SK-N-DZ (cell line): ENCODE results near the gene SLC17A9.

Experiments
- DNase-seq: peaks from one replicate; pipeline ENCODE4 v3.0.0-alpha.2; 2015; ENCODE audit warnings: low spot score

Gene SLC17A9

DNA sequence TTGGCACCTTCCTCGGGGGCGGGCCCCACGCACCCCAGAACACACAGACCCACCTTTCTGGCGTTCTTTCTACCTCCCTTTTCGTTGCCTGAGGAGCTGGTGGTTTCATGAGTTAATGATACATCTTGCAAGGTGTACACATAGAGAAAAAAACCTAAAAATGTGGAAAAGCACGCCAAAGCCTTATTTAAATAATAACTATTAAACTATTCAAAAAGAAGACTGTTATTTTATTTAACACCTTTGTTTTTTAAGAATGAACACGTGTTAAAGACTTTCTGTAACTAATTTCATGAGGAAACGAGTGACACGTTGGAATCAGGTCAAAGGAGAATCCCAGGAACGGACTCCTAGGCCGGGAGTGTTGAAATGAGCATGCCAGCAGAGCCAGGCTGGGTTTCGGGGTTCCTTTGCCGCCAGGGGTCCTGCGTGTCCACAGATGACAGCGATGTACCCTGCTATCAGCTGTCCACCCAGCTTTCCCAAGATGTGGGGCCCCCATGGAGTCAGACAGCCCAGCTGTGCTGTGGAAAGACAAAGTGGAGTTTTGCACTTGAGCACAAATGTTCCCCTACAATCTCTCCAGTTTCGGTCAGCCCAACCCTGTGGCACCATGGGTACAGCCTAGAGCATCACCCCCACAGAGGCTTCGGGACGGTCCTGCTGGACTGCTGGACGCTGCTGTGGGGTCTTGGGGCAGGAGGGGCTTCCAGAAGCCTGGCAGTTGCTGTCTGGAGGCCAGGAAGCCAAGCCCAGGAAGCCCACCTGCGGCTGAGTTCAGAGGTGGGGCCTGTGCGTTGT is 16.1 kb downstream of the SLC17A9 start:
- no peak for DNase-seq

DNA sequence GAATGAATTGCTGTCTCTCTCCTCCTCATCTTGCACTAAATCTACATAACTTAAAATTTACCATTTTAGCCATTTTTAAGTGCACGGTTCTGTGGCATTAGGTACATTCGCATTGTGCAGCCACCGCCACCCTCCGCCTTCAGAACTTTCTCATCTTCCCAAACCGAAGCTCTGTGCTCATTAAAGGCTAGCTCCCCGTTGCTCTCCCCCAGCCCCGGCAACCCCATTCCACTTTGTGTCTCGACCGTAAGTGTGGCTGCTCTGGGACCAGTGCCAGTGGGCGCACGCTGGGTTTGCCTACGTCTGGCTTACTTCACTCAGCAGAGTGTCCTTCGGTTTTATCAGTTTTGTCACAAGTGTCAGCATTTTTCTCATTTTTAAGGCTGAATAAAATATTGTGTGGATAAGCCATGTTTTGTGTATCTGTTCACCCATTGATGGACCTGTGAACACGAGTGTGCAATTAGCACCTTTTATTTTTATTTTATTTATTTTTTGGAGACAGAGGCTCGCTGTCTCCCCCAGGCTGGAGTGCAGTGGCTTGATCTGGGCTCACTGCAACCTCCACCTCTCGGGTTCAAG is 16.8 kb downstream of the SLC17A9 start:
- DNase-seq, result no peak

DNA sequence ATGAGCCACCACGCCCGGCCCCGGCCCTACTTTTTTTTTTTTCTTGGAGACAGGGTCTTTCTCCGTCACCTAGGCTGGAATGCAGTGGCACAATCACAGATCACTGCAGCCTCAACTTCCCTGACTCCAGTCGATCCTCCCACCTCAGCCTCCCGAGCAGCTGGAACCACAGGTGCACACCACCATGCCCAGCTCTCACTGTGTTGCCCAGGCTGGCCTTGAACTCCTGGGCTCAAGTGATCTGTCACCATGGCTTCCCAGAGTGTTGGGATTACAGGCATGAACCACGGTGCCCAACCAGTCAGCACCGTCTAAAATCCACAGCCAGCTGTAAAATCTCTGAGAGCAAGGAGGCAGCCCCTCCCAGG is 17.4 kb downstream of the SLC17A9 start:
- DNase-seq, result no peak

DNA sequence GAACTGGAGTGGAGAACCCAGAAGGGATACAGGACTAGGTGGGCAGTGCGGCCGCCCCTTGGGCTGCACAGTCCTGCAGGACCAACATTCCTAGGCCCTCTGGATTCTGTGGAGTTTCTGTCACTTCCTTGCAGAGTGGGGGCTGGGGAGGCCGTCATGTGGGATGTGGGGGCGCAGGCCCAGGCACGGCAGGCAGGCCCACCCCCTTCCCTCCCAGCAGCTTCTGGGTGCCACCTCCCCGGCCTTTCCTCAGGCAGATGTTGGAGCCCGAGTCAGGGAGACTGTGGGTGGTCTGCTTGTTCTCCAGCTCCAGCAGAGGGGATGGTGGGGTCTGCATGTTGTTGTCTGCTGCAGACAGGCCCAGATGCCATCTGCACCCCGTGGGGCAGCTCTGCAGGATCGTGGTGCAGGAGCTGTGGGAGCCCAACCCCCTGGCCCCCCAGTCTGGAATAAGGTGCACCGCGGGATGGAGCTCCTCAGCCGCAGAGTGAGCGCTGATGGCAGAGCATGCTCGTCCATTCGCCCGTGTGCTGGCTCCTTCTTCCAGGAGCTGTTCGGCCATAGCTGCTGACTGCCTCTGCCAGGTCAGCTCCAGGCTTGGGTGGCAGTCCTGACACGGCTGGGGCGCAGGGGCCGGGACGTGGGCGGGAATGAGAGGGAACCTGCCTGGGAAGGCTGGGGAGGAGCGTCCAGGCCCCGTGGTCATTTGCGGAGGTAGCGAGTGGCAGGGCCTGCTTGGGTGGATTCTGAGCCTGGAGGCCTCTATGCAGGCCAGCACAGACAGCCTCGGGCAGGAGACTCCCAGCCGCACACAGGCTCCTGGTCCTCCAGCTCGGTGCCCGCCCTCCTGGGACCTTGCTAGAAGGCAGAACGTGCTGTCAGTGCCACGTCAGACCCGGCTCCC is 18.1 kb downstream of the SLC17A9 start:
- DNase-seq, result no peak

DNA sequence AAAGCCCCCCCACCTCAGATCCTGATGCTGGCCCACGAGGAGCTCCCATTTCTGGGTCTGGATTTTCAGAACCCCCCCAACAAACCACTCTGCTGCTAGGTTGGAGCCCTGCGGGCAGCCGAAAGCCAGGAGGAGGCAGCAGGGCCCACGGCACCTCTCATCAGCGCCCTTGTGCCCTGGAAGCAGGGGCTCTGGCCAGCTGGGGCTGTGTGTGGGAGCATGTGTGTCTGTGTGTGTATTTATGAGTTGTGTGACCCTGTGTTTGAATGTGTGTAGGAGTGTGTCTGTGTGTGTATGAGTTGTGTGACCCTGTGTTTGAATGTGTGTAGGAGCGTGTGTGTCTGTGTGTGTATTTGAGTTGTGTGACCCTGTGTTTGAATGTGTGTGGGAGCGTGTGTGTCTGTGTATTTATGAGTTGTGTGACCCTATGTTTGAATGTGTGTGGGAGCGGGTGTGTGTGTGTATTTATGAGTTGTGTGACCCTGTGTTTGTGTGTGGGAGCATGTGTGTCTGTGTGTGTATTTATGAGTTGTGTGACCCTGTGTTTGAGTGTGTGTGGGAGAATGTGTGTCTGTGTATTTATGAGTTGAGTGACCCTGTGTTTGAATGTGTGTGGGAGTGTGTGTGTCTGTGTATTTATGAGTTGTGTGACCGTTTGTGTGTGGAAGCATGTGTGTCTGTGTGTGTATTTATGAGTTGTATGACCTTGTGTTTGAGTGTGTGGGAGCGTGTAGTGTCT is 18.9 kb downstream of the SLC17A9 start:
- DNase-seq, result no peak

DNA sequence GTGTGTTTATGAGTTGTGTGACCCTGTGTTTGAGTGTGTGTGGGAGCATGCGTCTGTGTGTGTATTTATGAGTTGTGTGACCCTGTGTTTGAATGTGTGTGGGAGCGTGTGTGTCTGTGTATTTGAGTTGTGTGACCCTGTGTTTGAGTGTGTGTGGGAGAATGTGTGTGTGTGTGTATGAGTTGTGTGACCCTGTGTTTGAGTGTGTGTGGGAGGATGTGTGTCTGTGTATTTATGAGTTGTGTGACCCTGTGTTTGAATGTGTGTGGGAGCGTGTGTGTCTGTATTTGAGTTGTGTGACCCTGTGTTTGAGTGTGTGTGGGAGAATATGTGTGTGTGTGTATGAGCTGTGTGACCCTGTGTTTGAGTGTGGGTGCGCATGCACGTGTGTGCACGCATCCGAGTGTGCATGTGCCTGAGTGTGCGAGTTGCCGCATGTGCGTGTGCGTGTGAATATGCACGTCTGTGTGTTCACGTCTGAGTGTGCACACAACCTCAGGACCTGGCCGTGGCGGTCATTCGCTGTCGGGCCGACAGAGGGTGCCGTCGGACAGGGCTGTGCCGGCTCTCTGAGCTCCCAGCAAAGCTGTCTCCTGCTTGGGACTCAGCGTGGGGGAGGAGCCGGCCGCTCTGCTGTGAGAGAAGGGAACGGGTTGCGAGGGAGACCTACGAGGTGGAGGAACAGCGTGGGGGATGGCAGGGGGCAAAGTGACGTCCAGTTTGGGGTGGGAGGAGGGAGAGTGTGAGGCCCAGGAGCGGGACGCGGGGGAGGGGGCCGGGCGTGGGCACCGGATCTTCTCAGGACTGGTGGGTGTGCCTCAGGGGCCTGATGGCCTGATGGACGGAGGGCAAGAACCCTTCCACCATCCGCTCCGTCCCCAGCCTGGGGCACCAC is 19.7 kb downstream of the SLC17A9 start:
- peak; percentile 87 for DNase-seq

DNA sequence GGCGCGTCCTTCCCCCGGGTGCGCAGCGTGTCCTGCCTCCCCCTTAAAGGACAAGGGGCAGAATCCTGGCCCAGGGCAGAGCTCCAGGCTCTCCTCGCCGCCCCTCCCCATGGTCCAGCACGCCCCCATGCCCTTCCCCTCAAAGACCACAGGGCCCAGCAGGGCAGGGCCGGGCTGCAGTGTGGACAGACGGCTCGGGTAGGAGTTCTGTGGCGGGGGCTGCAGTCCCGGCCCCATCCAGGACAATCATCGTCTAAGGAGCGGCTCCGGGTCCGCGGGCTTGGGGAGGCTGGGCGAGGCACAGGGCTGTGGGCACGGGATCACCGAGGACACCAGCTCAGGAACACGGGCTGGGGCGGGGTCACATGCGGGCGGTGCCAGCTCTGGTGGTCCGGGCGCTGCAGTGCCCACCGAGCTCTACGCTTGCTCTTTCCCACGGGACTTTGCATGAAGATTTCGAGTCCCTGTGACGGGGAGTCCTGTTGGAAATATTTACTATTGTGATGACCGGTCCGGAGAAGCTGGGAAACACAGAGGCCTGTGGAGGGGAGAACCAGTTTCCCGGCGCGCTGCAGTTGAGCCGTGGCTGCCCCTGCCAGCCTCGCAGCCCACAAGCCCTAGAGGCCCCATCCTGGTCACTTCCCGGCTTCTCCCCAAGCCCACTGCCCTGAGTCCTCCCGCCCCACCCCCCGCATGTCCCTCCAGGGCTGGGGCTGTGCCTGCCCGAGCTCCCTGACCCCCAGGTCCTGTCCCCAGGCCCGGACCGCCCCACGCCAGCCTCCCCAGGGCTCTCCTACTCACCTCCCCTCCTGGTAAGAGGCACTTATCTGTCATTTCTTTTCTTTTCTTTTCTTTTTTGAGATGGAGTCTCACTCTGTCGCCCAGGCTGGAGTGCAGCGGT is 20.6 kb downstream of the SLC17A9 start:
- no peak for DNase-seq

DNA sequence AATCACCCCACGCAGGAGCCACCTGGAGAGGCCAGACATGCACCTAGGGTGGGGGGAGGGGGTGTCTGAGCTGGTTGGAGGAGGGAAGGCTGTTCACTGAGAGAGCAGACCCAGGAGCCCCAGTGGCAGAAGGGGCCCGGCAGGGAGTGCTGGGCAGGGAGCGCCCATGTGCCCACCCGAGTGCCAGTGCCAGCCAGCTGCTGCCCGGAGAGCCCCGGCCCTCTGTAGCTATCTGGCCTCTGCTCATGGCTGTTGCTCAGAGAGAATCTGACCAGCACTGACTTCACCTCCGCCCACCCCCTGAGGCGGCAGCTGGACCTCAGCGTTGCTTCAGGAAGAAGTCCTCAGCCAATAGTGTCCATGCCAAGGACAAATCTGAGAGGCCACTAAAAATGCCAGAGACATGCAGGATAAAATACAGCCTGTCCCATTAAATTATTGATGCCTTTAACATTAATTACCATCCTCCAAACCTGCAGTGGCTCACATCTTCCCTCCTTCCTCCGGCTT is 22.8 kb downstream of the SLC17A9 start:
- no peak for DNase-seq

DNA sequence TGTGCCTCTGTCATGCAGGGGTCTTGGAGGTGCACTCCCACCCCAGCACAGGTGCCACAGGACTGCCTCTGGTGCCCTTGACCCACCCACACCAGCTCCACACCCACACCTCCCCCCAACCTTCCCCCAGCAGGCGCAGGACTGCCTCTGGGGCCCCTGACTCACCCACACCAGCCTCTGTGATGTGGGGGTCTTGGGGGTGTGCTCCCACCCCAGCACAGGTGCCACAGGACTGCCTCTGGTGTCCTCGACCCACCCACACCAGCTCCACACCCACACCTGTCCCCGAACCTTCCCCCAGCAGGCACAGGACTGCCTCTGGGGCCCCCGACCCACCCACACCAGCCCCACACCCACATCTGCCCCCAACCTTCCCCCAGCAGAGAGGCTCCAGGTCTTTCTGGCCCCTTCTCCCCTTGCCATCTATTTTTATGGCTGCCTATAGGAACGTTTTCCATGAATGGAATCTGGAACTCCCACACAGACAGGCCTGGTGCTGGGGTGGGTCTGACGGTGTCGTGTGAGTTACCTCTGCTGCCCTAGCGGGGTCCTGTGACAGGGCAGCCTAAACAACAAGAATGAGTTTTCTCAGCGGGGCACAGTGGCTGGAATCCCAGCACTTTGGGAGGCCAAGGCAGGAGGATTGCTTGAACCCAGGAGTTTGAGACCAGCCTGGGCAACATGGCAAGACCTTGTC is 23.5 kb downstream of the SLC17A9 start:
- no peak for DNase-seq

DNA sequence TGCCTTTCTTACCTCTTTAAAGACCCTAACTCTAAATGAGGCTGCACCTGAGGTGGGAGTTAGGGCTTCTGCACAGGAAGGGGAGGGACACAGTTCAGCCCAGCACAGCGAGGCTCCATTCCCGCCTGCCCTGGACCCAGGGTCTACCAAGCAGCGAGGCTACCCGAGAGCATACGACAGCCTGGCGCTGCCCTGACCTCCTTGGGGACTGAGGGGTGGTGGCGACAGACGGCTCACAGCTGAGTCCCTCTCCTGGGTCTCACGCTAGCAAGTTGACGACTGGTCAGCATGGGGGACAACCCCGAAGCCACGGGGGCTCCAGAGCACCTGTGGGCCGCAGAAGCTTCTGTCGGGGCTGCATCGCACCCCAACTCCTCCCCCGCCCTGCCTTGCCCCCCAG is 24.4 kb downstream of the SLC17A9 start:
- no peak for DNase-seq

DNA sequence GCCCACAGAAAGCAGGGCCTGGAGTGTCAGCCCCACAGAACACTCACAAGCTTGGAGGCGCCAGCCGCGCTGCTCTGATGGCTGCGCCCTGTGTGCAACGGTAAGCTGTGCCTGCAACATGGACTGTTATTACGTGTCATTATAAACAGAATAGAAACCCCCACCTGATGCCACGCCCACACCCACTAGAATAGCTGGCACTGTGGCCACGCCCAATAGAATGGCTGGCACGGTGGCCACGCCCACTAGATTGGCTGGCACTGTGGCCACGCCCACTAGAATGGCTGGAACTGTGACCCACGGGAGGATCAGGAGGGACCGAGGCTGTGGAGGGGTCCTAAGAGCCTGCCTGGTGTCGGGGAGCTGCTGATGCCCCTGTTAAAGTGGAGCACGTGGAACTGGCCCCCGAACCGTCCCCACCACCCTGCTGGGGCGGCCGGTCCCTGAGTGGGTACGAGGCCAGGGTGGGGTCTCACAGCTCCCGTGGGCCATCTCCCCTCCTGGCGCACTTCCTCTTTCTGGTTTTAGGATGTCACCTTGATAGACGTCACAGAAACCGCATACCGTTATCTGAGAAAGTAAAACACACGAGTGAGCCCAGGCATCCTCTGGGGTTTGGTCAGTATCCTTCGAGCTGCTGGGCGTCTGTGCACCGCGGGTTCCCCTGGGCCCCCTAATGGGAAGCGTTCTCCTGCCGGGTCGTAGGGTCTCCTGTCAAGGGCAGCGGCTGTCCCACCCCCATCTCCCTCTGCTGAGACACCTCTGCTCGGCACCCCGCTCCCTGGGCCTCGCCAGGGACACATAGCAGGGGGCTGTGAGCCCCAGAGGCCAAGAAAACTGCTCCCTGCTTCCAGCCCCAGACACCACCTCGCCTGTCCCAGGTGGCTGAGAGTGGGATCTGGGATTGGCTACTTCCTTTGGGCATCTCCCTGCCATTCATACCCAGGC is 25.4 kb downstream of the SLC17A9 start:
- no peak for DNase-seq

DNA sequence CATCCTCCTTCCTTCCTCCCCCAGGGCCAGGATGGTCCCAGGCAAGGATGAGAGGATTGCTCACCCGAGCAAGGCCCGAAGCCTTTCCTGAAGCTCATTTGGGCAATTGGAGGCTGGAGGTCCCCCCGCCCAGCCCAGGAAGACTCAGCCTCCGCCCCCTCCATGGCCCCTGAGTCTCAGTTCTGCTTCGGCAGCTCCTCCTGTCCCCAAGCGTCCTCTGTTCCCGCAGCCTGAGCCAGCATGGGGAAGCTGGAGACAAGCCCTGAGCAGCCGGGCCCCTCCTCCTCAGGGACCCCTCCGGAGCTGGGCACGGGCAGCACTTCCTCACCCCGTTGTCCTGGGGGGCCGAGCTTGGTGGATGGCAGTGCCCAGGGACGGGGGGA is 26.0 kb downstream of the SLC17A9 start:
- no peak for DNase-seq

DNA sequence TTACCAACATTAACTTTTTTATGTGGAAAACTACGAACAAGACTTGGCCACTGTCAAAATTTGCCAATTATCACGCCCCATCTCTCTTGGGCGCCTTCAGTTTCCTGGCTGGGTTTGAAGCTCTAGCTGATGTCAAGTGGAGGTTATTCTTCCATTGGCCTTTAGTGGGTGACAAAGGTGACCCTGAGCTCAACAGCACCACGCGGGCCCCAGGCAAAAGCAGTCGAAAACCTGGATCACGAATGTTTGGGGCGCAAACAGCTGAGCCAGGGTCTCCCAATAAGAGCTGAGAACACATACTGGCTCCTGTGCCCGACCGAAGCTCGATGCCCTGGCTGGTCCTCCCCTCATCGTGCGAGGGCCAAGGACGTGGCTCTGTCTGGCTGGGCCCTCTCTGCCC is 26.8 kb downstream of the SLC17A9 start:
- DNase-seq, result no peak

DNA sequence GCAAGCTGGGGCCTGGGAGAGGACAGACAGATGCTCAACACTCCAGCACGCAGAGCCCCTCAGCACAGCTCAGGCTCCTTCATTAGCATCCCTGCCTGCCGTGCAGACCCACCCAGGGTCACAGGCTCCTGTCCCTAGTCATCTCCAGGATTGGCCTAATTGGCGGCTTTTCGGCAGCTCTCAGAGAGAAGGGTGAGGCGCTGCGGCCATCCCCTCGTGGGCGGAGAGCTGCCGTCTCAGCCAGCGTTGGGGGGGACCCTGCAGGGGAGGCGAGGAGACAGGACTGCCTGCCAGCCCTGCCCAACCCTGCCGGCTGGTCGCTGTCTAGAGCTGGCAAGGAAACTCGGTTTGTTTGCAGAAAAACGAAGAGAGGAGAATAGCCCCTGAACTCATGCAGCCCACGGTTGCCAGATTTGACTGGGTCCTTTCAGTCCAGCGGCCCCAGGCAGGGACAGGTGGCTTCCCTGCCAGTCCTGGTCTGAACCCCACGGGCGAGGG is 27.4 kb downstream of the SLC17A9 start:
- DNase-seq, result no peak

DNA sequence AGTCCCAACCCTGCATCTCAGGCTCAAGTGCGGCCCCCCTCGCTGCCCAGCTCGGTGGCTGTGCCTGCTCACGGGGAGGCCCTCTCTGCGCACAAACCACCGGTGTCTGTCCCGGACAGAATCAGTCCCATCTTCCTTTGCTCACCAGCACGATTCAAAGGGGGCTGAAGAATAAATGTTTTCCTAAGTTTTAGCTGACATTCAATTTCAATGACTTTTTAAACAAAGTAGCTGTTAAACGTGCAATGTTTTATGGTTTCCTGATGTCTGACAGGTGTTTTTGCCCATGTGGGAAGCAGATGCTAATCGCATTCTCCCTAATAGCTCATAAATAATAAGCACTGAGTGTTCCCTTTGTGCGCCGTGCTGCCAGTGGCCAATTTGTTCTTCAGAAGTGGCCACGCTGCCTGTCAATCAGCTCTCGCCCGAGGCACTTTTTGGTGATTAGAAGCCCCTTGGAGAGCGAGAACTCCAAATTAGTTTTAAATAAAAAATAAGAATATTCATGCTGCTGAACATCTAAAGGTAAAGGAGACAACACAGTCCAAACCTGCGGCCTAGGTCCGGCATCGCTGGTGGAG is 28.0 kb downstream of the SLC17A9 start:
- no peak for DNase-seq

DNA sequence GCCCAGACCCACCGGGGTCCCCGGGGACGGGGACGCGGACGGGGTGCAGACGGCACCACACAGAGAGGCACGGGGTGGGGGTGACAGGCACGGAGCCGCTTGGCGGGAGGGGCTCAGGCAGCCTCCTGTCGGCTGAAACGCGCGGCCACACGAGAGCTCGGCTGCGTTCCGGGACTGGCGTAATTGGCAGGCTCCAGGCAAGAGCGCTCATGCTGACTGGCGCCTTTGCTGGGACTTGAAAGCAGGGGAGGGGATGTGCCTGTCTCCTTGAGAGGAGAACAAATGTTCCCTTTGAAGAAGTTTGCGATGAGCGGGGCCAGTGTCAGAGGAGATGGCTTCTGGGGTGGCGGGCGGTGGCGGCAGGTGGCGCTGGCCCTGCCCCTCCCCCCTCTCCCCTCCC is 28.5 kb downstream of the SLC17A9 start:
- no peak for DNase-seq
